ENCODE measurements around the gene CCL24. TPM values are rescaled to one million over a fixed set of nuclear protein-coding genes. Genes with fewer than 3 reads are reported as not detected.
"Not testable (repeated sequence)": the region's sequence is repeated elsewhere in the genome, so short reads cannot be mapped to it uniquely, and the experiment has no call there.

CCL24 gene, protein sequence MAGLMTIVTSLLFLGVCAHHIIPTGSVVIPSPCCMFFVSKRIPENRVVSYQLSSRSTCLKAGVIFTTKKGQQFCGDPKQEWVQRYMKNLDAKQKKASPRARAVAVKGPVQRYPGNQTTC
- not detected in 2 replicates for total RNA-seq (2014; rRNA removed; shearing (Covaris generic))

DNA sequence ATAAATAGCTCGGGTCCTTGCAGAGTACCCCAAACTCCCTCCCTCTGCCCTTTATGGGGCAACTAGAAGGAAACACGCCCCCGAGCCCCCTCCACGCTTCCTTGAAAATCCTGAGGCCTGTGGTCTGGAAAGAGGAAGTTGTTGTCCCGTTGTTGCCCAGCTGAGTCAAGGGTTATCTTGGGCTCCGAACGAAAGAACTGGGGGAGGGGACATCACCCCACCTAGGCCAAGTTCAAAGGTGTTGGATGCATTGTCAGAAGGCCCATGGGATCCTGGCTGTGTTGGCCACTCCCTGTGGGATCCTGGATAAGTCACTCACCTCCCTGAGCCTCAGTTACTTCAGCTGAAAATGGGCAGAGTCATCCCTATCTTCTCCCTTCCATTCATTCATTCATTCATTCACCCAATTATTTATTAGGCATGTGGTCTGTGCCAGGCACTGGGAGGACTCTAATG, at the start of gene CCL24:
Gene CCL24 (minus strand): TSS at position 26 of the 456 bp plus-strand sequence. CDS start 91 bp downstream, outside the sequence.
- no peaks in the 10 kb centered on the region for H3K36me3 ChIP-seq (replicated peaks; ENCODE audit: control insufficient read depth, insufficient read depth, low read length)
- H3K4me3 ChIP-seq (ENCODE audit: insufficient read depth, low read depth, low read length), result no peak within 1 kb of the TSS
- H3K27me3 ChIP-seq (ENCODE audit: control insufficient read depth, insufficient read depth, low read length), result peaks cover 2% of the 10 kb centered on the region; the same call in 1 of the 2 replicates
- DNase-seq, result no peak

DNA sequence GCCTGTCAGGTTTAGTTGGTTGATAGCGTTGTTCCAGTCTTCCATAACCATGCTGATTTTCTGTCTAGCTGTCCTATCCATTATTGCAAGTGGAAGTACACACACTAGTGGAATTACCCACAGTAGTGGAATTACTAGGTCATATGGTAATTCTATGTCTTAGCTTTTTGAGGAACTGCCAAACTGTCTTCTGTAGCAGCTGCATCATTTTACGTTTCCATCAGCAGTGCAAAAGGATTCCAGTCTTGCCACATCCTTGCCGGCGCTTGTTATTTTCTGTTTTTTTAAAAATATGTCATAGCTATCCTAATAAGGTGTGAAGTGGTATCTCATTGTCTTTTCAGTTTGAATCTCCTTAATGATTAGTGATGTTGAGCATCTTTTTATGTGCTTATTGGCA, 48.0 kb upstream of the CCL24 start:
- no peak for DNase-seq

DNA sequence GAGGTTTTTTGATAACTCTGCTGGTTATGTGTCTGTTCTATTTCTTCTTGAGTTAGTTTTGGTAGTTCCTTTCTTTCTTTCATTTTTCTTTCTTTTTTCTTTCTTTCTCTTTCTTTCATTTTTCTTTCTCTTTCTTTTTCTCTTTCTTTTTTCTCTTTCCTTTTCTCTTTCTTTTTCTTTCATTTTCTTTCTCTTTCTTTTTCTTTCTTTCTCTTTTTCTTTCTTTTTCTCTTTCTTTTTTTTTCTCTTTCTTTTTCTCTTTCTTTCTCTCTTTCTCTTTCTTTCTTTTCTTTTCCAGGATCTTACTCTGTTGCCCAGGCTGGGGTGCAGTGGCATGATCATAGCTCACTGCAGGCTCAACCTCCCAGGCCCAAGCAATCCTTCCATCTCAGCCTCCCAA, 44.8 kb upstream of the CCL24 start:
- Histone ChIP-seq H3K36me3 (replicated peaks; ENCODE audit: control insufficient read depth, insufficient read depth, low read length) (no peaks in the 10 kb centered on the region), H3K4me3 (ENCODE audit: insufficient read depth, low read depth, low read length) (no peak overlapping the region), H3K27me3 (ENCODE audit: control insufficient read depth, insufficient read depth, low read length) (no peaks in the 10 kb centered on the region)
- no peak for DNase-seq

More for the DNA sequence above, 48.0 kb upstream of the CCL24 start:
- Histone ChIP-seq H3K4me3 (ENCODE audit: insufficient read depth, low read depth, low read length) (no peak overlapping the region), H3K36me3 (replicated peaks; ENCODE audit: control insufficient read depth, insufficient read depth, low read length) (no peaks in the 10 kb centered on the region), H3K27me3 (ENCODE audit: control insufficient read depth, insufficient read depth, low read length) (no peaks in the 10 kb centered on the region)

DNA sequence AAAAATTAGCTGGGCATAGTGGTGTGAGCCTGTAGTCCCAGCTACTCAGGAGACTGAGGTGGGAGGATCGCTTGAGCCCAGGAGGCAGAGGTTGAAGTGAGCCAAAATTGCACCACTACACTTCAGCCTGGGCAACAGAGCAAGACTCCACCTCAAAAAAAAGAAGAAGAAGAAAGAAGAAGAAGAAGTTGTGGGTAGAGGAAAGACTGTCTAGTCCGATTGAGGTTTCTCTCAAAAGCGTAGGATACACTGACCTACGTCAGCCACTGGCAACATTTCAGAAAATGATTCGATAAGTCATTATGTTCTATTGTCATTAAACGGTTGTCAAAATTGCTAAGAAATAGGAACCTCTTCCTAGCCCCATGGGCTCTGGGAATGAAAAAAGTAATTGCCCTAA, 42.9 kb upstream of the CCL24 start:
- Histone ChIP-seq H3K27me3 (ENCODE audit: control insufficient read depth, insufficient read depth, low read length) (no peaks in the 10 kb centered on the region), H3K36me3 (replicated peaks; ENCODE audit: control insufficient read depth, insufficient read depth, low read length) (no peaks in the 10 kb centered on the region), H3K4me3 (ENCODE audit: insufficient read depth, low read depth, low read length) (no peak overlapping the region)
- no peak for DNase-seq

DNA sequence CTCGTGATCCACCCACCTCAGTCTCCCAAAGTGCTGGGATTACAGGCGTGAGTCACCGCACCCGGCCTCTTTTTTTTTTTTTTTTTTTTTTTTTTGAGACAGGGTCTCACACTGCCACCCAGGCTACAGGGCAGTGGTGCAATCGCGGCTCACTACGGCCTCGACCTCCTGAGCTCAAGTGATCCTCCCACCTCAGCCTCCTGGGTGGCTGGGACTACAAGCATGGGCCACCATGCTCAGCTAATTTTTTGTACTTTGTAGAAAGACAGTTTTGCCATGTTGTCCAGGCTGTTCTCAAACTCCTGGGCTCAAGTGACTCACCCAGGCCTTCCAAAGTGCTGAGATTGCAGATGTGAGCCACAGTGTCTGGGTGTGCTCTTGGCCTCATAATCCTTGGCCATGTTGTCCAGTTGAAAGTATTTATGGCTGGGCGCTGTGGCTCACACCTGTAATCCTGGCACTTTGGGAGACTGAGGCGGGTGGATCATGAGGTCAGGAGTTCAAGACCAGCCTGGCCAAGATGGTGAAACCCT, 41.3 kb upstream of the CCL24 start:
- not testable (repeated sequence) for H3K27me3 ChIP-seq (ENCODE audit: control insufficient read depth, insufficient read depth, low read length); H3K4me3 ChIP-seq (ENCODE audit: insufficient read depth, low read depth, low read length); H3K36me3 ChIP-seq (replicated peaks; ENCODE audit: control insufficient read depth, insufficient read depth, low read length); DNase-seq

DNA sequence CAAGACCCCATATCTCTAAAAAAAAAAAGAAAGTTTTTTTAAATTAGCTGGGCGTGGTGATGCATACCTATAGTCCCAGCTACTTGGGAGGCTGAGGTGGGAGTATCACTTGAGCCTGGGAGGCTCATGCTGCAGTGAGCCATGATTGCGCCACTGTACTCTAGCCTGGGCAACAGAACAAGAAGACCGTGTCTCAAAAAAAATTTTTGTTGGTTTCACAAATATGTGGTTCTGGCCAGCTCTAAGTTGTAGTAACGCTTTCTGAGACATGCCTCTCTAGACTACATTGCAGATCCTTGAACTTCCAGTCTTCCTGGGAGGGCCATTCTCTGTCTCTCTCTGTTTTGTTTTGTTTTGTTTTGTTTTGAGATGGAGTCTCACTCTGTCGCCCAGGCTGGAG, 40.6 kb upstream of the CCL24 start:
- DNase-seq, result no peak
- Histone ChIP-seq H3K27me3 (ENCODE audit: control insufficient read depth, insufficient read depth, low read length) (no peaks in the 10 kb centered on the region), H3K4me3 (ENCODE audit: insufficient read depth, low read depth, low read length) (no peak overlapping the region), H3K36me3 (replicated peaks; ENCODE audit: control insufficient read depth, insufficient read depth, low read length) (no peaks in the 10 kb centered on the region)

DNA sequence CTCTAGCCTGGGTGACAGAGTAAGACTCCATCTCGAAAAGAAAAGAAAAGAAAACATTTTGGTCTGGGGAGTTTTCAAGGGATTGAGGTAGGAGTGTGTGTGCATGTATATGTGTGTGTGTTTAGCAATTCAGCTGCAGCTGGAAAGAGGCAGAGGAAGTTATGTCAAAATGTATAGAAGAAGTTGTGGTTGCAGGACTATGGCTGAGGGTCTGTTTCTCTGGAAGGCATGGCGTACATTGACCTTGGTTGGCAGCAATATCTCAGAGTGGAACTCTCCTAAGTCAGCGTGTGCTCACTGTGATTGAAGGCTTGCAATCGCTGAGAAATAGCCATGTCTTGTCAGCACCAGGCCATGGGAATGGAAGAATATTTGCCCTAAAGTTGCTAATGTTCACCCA, 36.6 kb upstream of the CCL24 start:
- Histone ChIP-seq H3K36me3 (replicated peaks; ENCODE audit: control insufficient read depth, insufficient read depth, low read length) (no peaks in the 10 kb centered on the region), H3K27me3 (ENCODE audit: control insufficient read depth, insufficient read depth, low read length) (no peaks in the 10 kb centered on the region), H3K4me3 (ENCODE audit: insufficient read depth, low read depth, low read length) (no peak overlapping the region)
- DNase-seq, result no peak

DNA sequence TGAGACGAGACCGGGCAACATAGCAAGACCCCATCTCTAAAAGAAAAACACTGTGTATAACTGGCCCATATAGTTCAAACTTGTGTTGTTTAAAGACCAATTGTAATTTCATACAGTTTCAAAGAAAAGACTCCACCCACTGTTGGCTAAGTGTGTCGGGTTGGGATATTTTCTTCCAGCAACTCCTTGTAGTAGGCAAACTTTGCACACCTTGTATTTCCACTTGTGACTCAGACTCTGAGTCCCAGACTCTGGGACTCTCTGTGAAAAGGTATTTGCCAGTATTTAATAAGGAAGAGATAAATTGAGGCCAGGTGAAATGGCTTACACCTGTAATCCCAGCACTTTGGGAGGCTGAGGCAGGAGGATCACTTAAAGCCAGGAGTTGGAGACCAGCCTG, 36.0 kb upstream of the CCL24 start:
- Histone ChIP-seq H3K4me3 (ENCODE audit: insufficient read depth, low read depth, low read length) (no peak overlapping the region), H3K27me3 (ENCODE audit: control insufficient read depth, insufficient read depth, low read length) (no peaks in the 10 kb centered on the region), H3K36me3 (replicated peaks; ENCODE audit: control insufficient read depth, insufficient read depth, low read length) (no peaks in the 10 kb centered on the region)
- no peak for DNase-seq

DNA sequence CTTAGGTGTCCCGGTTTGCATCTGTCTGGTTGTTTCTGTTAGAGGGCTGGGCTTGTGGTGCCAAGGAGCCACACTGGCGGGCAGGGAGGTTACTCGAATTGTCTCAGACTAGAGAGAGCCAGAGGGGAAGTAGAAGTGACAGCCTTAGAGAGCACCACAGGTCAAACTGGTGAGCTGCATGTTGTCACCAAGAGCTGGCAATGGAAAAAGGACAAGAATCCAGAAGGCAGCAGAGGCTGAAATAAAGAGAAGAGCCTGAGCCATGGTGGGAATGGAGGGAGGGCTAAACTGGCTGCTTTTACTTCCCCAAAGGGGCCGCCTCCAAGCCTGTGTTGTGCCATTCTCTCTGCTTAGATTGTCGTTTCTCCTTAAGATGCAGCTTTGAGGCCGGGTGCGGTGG, 34.1 kb upstream of the CCL24 start:
- H3K27me3 ChIP-seq (ENCODE audit: control insufficient read depth, insufficient read depth, low read length), result no peaks in the 10 kb centered on the region
- no peak overlapping the region for H3K4me3 ChIP-seq (ENCODE audit: insufficient read depth, low read depth, low read length)
- H3K36me3 ChIP-seq (replicated peaks; ENCODE audit: control insufficient read depth, insufficient read depth, low read length), result no peaks in the 10 kb centered on the region
- DNase-seq, result no peak

DNA sequence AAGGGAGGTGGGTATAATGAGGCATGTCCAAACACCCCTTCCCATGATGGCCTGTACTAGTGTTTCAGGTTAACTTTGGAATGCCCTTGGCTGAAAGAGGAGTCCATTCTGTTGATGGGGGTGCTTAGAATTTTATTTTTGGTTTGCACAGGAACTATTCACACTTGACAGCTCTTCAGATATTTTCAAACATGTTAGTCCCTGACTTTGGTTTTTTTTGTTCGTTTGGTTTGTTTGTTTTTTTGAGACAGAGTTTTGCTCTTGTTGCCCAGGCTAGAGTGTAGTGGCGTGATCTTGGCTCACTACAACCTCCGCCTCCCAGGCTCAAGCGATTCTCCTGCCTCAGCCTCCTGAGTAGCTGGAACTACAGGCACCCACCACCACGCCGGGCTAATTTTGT, 31.5 kb upstream of the CCL24 start:
- H3K27me3 ChIP-seq (ENCODE audit: control insufficient read depth, insufficient read depth, low read length); H3K4me3 ChIP-seq (ENCODE audit: insufficient read depth, low read depth, low read length); DNase-seq; H3K36me3 ChIP-seq (replicated peaks; ENCODE audit: control insufficient read depth, insufficient read depth, low read length): not testable (repeated sequence)

DNA sequence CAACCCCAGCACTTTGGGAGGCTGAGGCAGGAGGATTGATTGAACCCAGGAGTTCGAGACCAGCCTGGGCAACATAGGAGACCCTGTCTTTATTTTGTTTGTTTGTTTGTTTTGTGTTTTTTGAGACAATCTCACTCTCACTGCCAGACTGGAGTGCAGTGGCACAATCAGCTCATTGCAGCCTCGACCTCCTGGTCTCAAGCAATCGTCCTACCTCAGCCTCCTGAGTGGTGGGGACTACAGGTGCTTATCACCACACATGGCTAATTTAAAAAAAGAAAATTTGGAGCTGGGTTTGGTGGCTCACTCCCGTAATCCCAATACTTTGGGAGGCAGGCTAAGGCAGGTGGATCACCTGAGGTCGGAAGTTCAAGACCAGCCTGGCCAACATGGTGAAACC, 30.6 kb upstream of the CCL24 start:
- Histone ChIP-seq H3K4me3 (ENCODE audit: insufficient read depth, low read depth, low read length) (no peak overlapping the region), H3K27me3 (ENCODE audit: control insufficient read depth, insufficient read depth, low read length) (no peaks in the 10 kb centered on the region), H3K36me3 (replicated peaks; ENCODE audit: control insufficient read depth, insufficient read depth, low read length) (no peaks in the 10 kb centered on the region)
- no peak for DNase-seq

DNA sequence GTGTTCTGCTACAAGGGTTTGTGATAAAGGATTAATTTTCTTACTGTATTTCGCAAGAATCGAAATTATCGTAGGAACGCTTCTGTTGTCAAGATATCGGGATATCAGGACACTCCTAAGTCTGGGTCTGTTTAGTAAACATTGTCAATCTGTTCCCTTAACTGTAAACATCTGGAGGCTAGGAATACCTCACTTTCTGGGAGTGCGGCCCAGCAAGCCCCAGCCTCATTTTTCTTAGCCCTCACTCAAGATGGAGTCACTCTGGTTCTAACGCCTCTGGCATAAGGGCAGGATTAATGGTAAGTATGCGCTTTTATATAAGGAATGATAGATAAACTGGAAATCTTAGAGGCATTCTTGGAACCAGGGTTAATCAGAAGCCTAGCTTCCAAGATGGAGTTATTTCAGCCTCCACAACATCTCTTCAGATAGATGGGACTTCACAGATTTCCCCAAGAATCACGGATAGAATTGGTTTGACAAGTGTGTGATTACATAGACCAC, 30.1 kb upstream of the CCL24 start:
- Histone ChIP-seq H3K27me3 (ENCODE audit: control insufficient read depth, insufficient read depth, low read length) (no peaks in the 10 kb centered on the region), H3K4me3 (ENCODE audit: insufficient read depth, low read depth, low read length) (no peak overlapping the region), H3K36me3 (replicated peaks; ENCODE audit: control insufficient read depth, insufficient read depth, low read length) (no peaks in the 10 kb centered on the region)
- DNase-seq, result no peak

DNA sequence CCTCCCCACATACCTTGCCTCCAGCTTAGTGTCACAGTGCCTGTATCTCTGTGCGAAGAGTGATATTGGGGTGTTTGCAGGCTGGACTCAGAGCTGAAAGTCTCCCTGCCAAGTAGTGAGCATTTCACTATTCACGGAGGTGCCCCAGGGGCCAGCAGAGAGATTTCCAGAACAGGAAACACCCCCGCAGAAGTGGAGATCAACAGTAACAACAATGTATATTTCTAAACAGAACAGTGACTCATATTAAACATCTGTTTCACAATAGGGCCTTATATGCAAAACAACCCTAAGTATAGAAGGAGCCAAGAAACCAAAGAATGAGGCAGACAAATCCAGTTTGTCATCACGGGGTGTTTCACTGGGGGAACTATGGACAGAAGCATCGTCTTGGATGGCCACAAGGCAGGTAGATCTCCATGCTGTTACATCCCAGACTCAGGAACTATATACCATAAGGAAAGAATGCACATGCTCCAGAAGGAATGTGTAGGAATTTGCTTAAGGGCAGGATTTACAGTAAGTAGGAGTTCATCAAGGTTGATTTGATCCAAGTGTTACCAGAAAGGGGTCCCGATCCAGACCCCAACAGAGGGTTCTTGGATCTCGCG, 29.3 kb upstream of the CCL24 start:
- no peaks in the 10 kb centered on the region for H3K27me3 ChIP-seq (ENCODE audit: control insufficient read depth, insufficient read depth, low read length)
- H3K4me3 ChIP-seq (ENCODE audit: insufficient read depth, low read depth, low read length), result no peak overlapping the region
- H3K36me3 ChIP-seq (replicated peaks; ENCODE audit: control insufficient read depth, insufficient read depth, low read length), result no peaks in the 10 kb centered on the region
- no peak for DNase-seq

DNA sequence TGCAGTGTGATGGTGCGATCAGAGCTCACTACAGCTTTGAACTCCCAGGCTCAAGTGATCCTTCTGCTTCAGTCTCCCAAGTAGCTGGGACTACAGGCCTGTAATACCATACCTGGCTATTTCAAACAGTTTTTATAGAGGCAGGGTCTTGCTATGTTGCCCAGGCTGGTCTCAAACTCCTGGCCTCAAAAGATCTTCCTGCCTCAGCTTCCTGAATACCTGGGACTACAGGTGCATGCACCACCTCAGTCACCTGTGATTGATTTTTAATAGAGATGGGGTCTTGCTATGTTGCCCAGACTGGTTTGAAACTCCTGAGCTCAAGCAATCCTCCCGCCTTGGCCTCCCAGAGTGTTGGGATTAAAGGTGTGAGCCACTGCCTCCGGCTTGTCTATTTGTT, 26.4 kb upstream of the CCL24 start:
- H3K36me3 ChIP-seq (replicated peaks; ENCODE audit: control insufficient read depth, insufficient read depth, low read length), result no peaks in the 10 kb centered on the region
- DNase-seq, result no peak
- H3K27me3 ChIP-seq (ENCODE audit: control insufficient read depth, insufficient read depth, low read length), result no peaks in the 10 kb centered on the region
- H3K4me3 ChIP-seq (ENCODE audit: insufficient read depth, low read depth, low read length), result no peak overlapping the region

DNA sequence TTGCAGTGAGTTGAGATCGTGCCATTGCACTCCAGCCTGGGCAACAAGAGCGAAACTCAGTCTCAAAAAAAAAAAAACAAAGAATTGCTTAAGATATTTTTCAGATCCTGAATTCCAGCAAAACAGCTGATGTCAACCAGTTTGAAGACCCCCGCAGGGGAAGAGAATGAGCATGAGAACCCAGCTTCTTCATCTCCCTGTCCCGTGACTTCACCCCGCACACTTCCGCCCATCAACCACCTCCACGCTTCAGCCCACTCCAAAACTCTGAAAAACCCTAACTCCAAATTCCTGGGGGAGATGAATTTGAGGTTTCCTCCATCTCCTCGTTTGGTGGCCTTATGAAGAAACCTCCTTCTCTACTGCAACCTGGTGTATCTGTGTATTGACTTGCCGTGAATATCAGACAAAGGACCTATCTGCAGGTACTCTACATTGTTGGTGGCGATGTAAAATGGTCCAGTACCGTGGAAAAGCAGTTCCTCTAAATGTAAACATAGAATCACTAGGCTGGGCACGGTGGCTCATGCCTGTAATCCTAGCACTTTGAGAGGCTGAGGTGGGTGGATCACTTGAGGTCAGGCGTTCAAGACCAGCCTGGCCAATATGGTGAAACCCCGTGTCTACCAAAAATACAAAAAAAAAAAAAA, 24.8 kb upstream of the CCL24 start:
- H3K27me3 ChIP-seq (ENCODE audit: control insufficient read depth, insufficient read depth, low read length); H3K36me3 ChIP-seq (replicated peaks; ENCODE audit: control insufficient read depth, insufficient read depth, low read length); H3K4me3 ChIP-seq (ENCODE audit: insufficient read depth, low read depth, low read length): not testable (repeated sequence)

More for the DNA sequence above, 24.8 kb upstream of the CCL24 start:
- DNase-seq, result not testable (repeated sequence)

Data from H7 (cell line).